GM23338 (cell line): ENCODE measurements around the gene UPK2. TPM values are rescaled to one million over a fixed set of nuclear protein-coding genes. Genes with fewer than 3 reads are reported as not detected.
A peak's percentile ranks its signal among the peaks of the same experiment; 100 is the strongest.

Experiments
- ATAC-seq: fragments of 200-7000 bp; cut with Tn5 transposase; 3 replicates; pipeline ENCODE4 v1.9.1; 2020
- DNase-seq: peaks from one replicate; pipeline ENCODE4 v3.0.0-alpha.2; 2015; ENCODE audit warnings: low spot score
- H2AFZ ChIP-seq: fragments of 200-600 bp; sonication (generic); 2 replicates; pipeline ENCODE4 v1.8.0; 2016; ENCODE audit warnings: antibody characterized with exemption, mild to moderate bottlenecking, moderate library complexity
- H3F3A ChIP-seq: fragments of 200-600 bp; sonication (generic); replicated peaks from 2 replicates; pipeline ENCODE4 v1.8.0; 2017; ENCODE audit warnings: antibody characterized with exemption, mixed run types, low read depth
- H3K27ac ChIP-seq: fragments of 200-600 bp; sonication (generic); 2 replicates; pipeline ENCODE4 v1.6.1; 2016; ENCODE audit warnings: low read depth
- H3K27me3 ChIP-seq: fragments of 200-600 bp; sonication (generic); 2 replicates; pipeline ENCODE4 v1.8.0; 2016; ENCODE audit warnings: mild to moderate bottlenecking, mixed run types, moderate library complexity; ENCODE audit not compliant: insufficient read depth
- H3K36me3 ChIP-seq: fragments of 200-600 bp; sonication (generic); 2 replicates; pipeline ENCODE4 v1.8.0; 2016; ENCODE audit warnings: mild to moderate bottlenecking; ENCODE audit not compliant: insufficient read depth
- H3K4me1 ChIP-seq: fragments of 200-600 bp; sonication (generic); 2 replicates; pipeline ENCODE4 v1.8.0; 2016; ENCODE audit warnings: mild to moderate bottlenecking, moderate library complexity; ENCODE audit not compliant: insufficient read depth
- H3K4me2 ChIP-seq: fragments of 200-600 bp; sonication (generic); 2 replicates; pipeline ENCODE4 v1.7.1; 2017; ENCODE audit warnings: mixed run types
- H3K4me3 ChIP-seq: fragments of 200-600 bp; sonication (generic); 2 replicates; pipeline ENCODE4 v1.6.1; 2016; ENCODE audit warnings: mixed run types
- H3K79me2 ChIP-seq: fragments of 200-600 bp; sonication (generic); replicated peaks from 2 replicates; pipeline ENCODE4 v1.8.0; 2017; ENCODE audit warnings: mild to moderate bottlenecking; ENCODE audit not compliant: insufficient read depth
- H3K9me2 ChIP-seq: fragments of 200-600 bp; sonication (generic); 2 replicates; pipeline ENCODE4 v1.8.0; 2017; ENCODE audit not compliant: insufficient read depth
- H4K20me1 ChIP-seq: fragments of 200-600 bp; sonication (generic); replicated peaks from 2 replicates; pipeline ENCODE4 v1.8.0; 2017; ENCODE audit warnings: mild to moderate bottlenecking; ENCODE audit not compliant: insufficient read depth
- H3K27ac Mint-ChIP-seq: 2 replicates; pipeline ENCODE4 v1.8.0; 2020; ENCODE audit warnings: inconsistent platforms, mild to moderate bottlenecking, moderate library complexity, mixed read lengths
- H3K27me3 Mint-ChIP-seq: 3 replicates; pipeline ENCODE4 v1.8.0; 2022; ENCODE audit warnings: low read depth, mild to moderate bottlenecking, moderate library complexity, mixed read lengths, inconsistent platforms; ENCODE audit not compliant: insufficient read depth, poor library complexity
- H3K36me3 Mint-ChIP-seq: 3 replicates; pipeline ENCODE4 v1.8.0; 2021; ENCODE audit warnings: low read depth, mild to moderate bottlenecking, inconsistent platforms, moderate library complexity, mixed read lengths
- H3K4me1 Mint-ChIP-seq: 3 replicates; pipeline ENCODE4 v1.8.0; 2020; ENCODE audit warnings: mild to moderate bottlenecking, inconsistent platforms, mixed read lengths
- H3K4me3 Mint-ChIP-seq: 3 replicates; pipeline ENCODE4 v1.8.0; 2021; ENCODE audit warnings: moderate library complexity, mild to moderate bottlenecking, inconsistent platforms, mixed read lengths
- H3K9me3 Mint-ChIP-seq: 3 replicates; pipeline ENCODE4 v1.8.0; 2020; ENCODE audit warnings: moderate library complexity, mild to moderate bottlenecking, inconsistent platforms, mixed read lengths
- CREB1 ChIP-seq: fragments of 250-450 bp; sonication (Bioruptor Pico); IDR thresholded peaks from 2 replicates; pipeline ENCODE4 v1.5.0; 2020; ENCODE audit warnings: low read depth, mild to moderate bottlenecking, moderate library complexity
- EZH2 ChIP-seq: fragments of 200-600 bp; sonication (generic); IDR thresholded peaks from one replicate; pipeline ENCODE4 v1.8.0; 2017; ENCODE audit warnings: antibody characterized with exemption, mild to moderate bottlenecking, low read depth; ENCODE audit not compliant: unreplicated experiment
- EZH2phosphoT487 ChIP-seq: fragments of 200-600 bp; sonication (generic); IDR thresholded peaks from one replicate; pipeline ENCODE4 v1.8.1; 2018; ENCODE audit warnings: antibody characterized with exemption; ENCODE audit not compliant: unreplicated experiment
- JUNB ChIP-seq: IDR thresholded peaks from one replicate; pipeline ENCODE4 v1.6.1; 2016; ENCODE audit warnings: antibody characterized with exemption; ENCODE audit not compliant: unreplicated experiment
- NANOG ChIP-seq: IDR thresholded peaks from 2 replicates; pipeline ENCODE4 v1.6.1; 2016; ENCODE audit warnings: antibody characterized with exemption, borderline replicate concordance
- POLR2AphosphoS5 ChIP-seq: IDR thresholded peaks from 2 replicates; pipeline ENCODE4 v1.6.1; 2016; ENCODE audit warnings: antibody characterized with exemption, low read depth
- STAT1 ChIP-seq: IDR thresholded peaks from one replicate; pipeline ENCODE4 v1.6.1; 2016; ENCODE audit warnings: antibody characterized with exemption; ENCODE audit not compliant: unreplicated experiment
- ZNF114 ChIP-seq: fragments of 250-450 bp; sonication (Bioruptor Pico); IDR thresholded peaks from 2 replicates; pipeline ENCODE4 v1.5.0; 2020; ENCODE audit warnings: mild to moderate bottlenecking, moderate library complexity
- ZNF331 ChIP-seq: fragments of 250-450 bp; sonication (Bioruptor Pico); IDR thresholded peaks from 2 replicates; pipeline ENCODE4 v1.5.0; 2020; ENCODE audit warnings: low read depth, mild to moderate bottlenecking, moderate library complexity
- polyA plus RNA-seq: library from polyadenylated mRNA; unstranded; fragments of >200 nt; fragmentation: Nextera tagmentation; extraction: Ambion mirVana; gene quantifications from 2 replicates; pipeline ENCODE4 v1.2.1, GENCODE V29; 2016
- total RNA-seq: library from RNA; depleted of rRNA; stranded (reverse); fragments of >200 nt; shearing (Covaris generic); gene quantifications from 2 replicates; pipeline ENCODE4 v1.2.3, GENCODE V29; 2014
- TF ChIP-seq, protein P1 (sequence below): fragments of 250-450 bp; sonication (Bioruptor Pico); IDR thresholded peaks from 2 replicates; pipeline ENCODE4 v1.5.0; 2020; ENCODE audit warnings: mild to moderate bottlenecking, moderate library complexity
- TF ChIP-seq, protein P2 (sequence below): IDR thresholded peaks from one replicate; pipeline ENCODE4 v1.6.1; 2018; ENCODE audit warnings: antibody characterized with exemption; ENCODE audit not compliant: unreplicated experiment
- TF ChIP-seq, protein P3 (sequence below): IDR thresholded peaks from 2 replicates; pipeline ENCODE4 v1.6.1; 2016; ENCODE audit warnings: antibody characterized with exemption
- TF ChIP-seq, protein P4 (sequence below), 2 experiments: fragments of 200-600 bp in 1 of 2; sonication (generic) in 1 of 2; conservative IDR thresholded peaks; 2 replicates each; pipeline versions ENCODE4 v1.5.1 to v1.6.1; 2016 to 2017; ENCODE audit warnings: antibody characterized with exemption in 2 of 2, low read depth in 2 of 2, mild to moderate bottlenecking in 2 of 2, moderate library complexity in 1 of 2

The UPK2 gene
- total and polyA plus RNA-seq, 2 experiments from 2014 or later: 0.74 TPM; not detected in 1

DNA sequence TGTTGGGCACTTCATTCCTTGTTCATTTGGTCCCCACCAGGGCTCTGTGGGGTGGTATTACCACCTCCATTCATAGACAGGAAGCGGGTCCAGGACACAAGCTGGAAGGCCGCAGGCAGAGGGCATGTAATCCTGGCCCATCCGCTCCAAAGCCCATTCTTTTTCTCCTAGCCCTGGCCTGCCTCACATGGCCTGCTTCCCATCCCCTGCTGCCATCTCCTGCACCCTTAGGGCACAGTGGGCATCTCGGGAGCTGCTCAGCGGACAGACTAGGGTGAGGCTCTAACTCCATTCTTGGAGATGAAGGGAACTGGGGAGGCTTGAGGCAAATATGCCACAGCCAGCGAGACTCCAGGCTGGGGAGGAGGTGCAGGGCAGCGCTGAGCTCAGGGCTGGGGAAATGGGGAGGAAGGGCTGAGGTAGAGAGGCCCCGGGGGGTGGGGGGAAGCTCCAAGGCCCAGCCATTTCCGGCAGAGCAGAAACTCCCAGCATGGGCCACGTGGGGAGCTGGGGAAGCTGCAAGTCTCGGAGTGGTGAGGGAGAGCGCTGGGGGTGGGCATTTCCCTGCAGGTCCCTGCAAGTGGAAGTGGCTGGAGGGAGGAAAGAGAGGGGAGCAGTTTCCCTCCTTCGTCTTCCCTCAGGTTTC, 16.0 kb upstream of the UPK2 start:
- Histone ChIP-seq H3F3A (no peaks in the 10 kb centered on the region), H3K36me3 (no peaks in the 10 kb centered on the region), H3K4me1 (peaks cover 23% of the 10 kb centered on the region), H3K27me3 (0 out of 2 replicates have a peak, but pooled peaks cover 4% of the 10 kb centered on the region), H3K27ac (no peak overlapping the region), H2AFZ (peak overlapping the region; percentile 94), H3K79me2 (no peaks in the 10 kb centered on the region), H3K9me2 (no peaks in the 10 kb centered on the region), H3K4me2 (peak overlapping the region; percentile 72), H4K20me1 (no peaks in the 10 kb centered on the region), H3K4me3 (peak overlapping the region; percentile 28; the same call in 1 of the 2 replicates)
- no peaks in the 10 kb centered on the region for H3K36me3 Mint-ChIP-seq
- no peak overlapping the region for H3K27ac Mint-ChIP-seq
- peaks cover 27% of the 10 kb centered on the region for H3K4me1 Mint-ChIP-seq
- 0 out of 3 replicates have a peak overlapping the region, but pooled peaks have one; percentile 32 for H3K4me3 Mint-ChIP-seq
- ATAC-seq: peak; percentile 87
- no peaks in the 10 kb centered on the region; the same call in 2 of the 3 replicates for H3K9me3 Mint-ChIP-seq
- H3K27me3 Mint-ChIP-seq: peaks cover 8% of the 10 kb centered on the region
- no peak for TF ChIP-seq EZH2
- TF ChIP-seq, protein P1, sequence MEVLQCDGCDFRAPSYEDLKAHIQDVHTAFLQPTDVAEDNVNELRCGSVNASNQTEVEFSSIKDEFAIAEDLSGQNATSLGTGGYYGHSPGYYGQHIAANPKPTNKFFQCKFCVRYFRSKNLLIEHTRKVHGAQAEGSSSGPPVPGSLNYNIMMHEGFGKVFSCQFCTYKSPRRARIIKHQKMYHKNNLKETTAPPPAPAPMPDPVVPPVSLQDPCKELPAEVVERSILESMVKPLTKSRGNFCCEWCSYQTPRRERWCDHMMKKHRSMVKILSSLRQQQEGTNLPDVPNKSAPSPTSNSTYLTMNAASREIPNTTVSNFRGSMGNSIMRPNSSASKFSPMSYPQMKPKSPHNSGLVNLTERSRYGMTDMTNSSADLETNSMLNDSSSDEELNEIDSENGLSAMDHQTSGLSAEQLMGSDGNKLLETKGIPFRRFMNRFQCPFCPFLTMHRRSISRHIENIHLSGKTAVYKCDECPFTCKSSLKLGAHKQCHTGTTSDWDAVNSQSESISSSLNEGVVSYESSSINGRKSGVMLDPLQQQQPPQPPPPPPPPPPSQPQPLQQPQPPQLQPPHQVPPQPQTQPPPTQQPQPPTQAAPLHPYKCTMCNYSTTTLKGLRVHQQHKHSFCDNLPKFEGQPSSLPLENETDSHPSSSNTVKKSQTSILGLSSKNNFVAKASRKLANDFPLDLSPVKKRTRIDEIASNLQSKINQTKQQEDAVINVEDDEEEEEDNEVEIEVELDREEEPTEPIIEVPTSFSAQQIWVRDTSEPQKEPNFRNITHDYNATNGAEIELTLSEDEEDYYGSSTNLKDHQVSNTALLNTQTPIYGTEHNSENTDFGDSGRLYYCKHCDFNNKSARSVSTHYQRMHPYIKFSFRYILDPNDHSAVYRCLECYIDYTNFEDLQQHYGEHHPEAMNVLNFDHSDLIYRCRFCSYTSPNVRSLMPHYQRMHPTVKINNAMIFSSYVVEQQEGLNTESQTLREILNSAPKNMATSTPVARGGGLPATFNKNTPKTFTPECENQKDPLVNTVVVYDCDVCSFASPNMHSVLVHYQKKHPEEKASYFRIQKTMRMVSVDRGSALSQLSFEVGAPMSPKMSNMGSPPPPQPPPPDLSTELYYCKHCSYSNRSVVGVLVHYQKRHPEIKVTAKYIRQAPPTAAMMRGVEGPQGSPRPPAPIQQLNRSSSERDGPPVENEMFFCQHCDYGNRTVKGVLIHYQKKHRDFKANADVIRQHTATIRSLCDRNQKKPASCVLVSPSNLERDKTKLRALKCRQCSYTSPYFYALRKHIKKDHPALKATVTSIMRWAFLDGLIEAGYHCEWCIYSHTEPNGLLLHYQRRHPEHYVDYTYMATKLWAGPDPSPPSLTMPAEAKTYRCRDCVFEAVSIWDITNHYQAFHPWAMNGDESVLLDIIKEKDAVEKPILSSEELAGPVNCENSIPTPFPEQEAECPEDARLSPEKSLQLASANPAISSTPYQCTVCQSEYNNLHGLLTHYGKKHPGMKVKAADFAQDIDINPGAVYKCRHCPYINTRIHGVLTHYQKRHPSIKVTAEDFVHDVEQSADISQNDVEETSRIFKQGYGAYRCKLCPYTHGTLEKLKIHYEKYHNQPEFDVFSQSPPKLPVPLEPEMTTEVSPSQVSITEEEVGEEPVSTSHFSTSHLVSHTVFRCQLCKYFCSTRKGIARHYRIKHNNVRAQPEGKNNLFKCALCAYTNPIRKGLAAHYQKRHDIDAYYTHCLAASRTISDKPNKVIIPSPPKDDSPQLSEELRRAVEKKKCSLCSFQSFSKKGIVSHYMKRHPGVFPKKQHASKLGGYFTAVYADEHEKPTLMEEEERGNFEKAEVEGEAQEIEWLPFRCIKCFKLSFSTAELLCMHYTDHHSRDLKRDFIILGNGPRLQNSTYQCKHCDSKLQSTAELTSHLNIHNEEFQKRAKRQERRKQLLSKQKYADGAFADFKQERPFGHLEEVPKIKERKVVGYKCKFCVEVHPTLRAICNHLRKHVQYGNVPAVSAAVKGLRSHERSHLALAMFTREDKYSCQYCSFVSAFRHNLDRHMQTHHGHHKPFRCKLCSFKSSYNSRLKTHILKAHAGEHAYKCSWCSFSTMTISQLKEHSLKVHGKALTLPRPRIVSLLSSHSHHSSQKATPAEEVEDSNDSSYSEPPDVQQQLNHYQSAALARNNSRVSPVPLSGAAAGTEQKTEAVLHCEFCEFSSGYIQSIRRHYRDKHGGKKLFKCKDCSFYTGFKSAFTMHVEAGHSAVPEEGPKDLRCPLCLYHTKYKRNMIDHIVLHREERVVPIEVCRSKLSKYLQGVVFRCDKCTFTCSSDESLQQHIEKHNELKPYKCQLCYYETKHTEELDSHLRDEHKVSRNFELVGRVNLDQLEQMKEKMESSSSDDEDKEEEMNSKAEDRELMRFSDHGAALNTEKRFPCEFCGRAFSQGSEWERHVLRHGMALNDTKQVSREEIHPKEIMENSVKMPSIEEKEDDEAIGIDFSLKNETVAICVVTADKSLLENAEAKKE: no peak
- TF ChIP-seq JUNB: no peak
- TF ChIP-seq EZH2phosphoT487: no peak
- TF ChIP-seq ZNF114 (CRISPR knock-in tag): no peak
- TF ChIP-seq POLR2AphosphoS5: no peak
- no peak for TF ChIP-seq NANOG
- TF ChIP-seq, protein P2, sequence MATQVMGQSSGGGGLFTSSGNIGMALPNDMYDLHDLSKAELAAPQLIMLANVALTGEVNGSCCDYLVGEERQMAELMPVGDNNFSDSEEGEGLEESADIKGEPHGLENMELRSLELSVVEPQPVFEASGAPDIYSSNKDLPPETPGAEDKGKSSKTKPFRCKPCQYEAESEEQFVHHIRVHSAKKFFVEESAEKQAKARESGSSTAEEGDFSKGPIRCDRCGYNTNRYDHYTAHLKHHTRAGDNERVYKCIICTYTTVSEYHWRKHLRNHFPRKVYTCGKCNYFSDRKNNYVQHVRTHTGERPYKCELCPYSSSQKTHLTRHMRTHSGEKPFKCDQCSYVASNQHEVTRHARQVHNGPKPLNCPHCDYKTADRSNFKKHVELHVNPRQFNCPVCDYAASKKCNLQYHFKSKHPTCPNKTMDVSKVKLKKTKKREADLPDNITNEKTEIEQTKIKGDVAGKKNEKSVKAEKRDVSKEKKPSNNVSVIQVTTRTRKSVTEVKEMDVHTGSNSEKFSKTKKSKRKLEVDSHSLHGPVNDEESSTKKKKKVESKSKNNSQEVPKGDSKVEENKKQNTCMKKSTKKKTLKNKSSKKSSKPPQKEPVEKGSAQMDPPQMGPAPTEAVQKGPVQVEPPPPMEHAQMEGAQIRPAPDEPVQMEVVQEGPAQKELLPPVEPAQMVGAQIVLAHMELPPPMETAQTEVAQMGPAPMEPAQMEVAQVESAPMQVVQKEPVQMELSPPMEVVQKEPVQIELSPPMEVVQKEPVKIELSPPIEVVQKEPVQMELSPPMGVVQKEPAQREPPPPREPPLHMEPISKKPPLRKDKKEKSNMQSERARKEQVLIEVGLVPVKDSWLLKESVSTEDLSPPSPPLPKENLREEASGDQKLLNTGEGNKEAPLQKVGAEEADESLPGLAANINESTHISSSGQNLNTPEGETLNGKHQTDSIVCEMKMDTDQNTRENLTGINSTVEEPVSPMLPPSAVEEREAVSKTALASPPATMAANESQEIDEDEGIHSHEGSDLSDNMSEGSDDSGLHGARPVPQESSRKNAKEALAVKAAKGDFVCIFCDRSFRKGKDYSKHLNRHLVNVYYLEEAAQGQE: no peak
- TF ChIP-seq, protein P3, sequence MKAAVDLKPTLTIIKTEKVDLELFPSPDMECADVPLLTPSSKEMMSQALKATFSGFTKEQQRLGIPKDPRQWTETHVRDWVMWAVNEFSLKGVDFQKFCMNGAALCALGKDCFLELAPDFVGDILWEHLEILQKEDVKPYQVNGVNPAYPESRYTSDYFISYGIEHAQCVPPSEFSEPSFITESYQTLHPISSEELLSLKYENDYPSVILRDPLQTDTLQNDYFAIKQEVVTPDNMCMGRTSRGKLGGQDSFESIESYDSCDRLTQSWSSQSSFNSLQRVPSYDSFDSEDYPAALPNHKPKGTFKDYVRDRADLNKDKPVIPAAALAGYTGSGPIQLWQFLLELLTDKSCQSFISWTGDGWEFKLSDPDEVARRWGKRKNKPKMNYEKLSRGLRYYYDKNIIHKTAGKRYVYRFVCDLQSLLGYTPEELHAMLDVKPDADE: no peak
- TF ChIP-seq, protein P4, sequence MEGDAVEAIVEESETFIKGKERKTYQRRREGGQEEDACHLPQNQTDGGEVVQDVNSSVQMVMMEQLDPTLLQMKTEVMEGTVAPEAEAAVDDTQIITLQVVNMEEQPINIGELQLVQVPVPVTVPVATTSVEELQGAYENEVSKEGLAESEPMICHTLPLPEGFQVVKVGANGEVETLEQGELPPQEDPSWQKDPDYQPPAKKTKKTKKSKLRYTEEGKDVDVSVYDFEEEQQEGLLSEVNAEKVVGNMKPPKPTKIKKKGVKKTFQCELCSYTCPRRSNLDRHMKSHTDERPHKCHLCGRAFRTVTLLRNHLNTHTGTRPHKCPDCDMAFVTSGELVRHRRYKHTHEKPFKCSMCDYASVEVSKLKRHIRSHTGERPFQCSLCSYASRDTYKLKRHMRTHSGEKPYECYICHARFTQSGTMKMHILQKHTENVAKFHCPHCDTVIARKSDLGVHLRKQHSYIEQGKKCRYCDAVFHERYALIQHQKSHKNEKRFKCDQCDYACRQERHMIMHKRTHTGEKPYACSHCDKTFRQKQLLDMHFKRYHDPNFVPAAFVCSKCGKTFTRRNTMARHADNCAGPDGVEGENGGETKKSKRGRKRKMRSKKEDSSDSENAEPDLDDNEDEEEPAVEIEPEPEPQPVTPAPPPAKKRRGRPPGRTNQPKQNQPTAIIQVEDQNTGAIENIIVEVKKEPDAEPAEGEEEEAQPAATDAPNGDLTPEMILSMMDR (conservative IDR thresholded peaks at IDR 0.05; ENCODE audit: low read depth in 2 of 2): no peak
- no peak for TF ChIP-seq CREB1 (CRISPR knock-in tag)
- TF ChIP-seq ZNF331 (CRISPR knock-in tag): no peak
- TF ChIP-seq STAT1: no peak
- peak; percentile 80 for DNase-seq
